GM23248 (cell line): Measurements from ENCODE around the gene ERI3.

Experiments used
- EZH2 ChIP-seq: fragments of 200-600 bp; sonication (generic); IDR thresholded peaks from 2 replicates; pipeline ENCODE4 v1.6.1; 2018; ENCODE audit warnings: antibody characterized with exemption, mild to moderate bottlenecking; ENCODE audit not compliant: insufficient read depth, poor library complexity, severe bottlenecking
- EZH2phosphoT487 ChIP-seq: fragments of 200-600 bp; sonication (generic); IDR thresholded peaks from 2 replicates; pipeline ENCODE4 v1.6.1; 2018; ENCODE audit warnings: antibody characterized with exemption, moderate library complexity, mild to moderate bottlenecking, low read depth; ENCODE audit not compliant: insufficient read depth

- no peak for TF ChIP-seq EZH2
- no peak for TF ChIP-seq EZH2phosphoT487
These were observed 70.9 kb downstream of the ERI3 start for GRCh38 chr1:44284184-44284583.
